HCT116 (cell line): ENCODE results near the gene ALDH3B1. TPM values are rescaled to one million over a fixed set of nuclear protein-coding genes. Genes with fewer than 3 reads are reported as not detected.
"Not testable (repeated sequence)": the region's sequence is repeated elsewhere in the genome, so short reads cannot be mapped to it uniquely, and the experiment has no call there.

Experiments
- ATAC-seq: fragments of 200-7000 bp; cut with Tn5 transposase; 2 replicates; pipeline ENCODE4 v1.9.1; 2020; ENCODE audit warnings: mild to moderate bottlenecking, moderate library complexity
- BruUV-seq: library from RNA; stranded (reverse); fragments of 400-500 nt; replicated peaks from 2 replicates; lab custom pipeline; 2021; lab: Mats Ljungman, UMichigan
- CTCF ChIA-PET: fragments of 300-600 bp; sonication (Branson Sonifier 250); formaldehyde crosslinking; loops from one replicate; lab custom pipeline; 2021; ENCODE audit warnings: antibody characterized with exemption; lab: Charles Lee
- POLR2A ChIA-PET: fragments of 300-600, 350-600 bp; sonication (Branson Sonifier 250); formaldehyde crosslinking; loops from one replicate; lab custom pipeline; 2021; ENCODE audit warnings: antibody characterized with exemption; lab: Charles Lee
- RAD21 ChIA-PET, 2 experiments: fragments of 300-600 bp; sonication (Branson Sonifier 250); formaldehyde crosslinking; loops; one replicate each; lab custom pipeline; 2023; ENCODE audit warnings: low total read pairs in 2 of 2; ENCODE audit not compliant: uncharacterized antibody in 2 of 2, unreplicated experiment in 2 of 2, low non-redundant PET in 1 of 2; lab: Charles Lee
- DNase-seq: peaks from one replicate; pipeline ENCODE4 v3.0.0-alpha.2; 2010; ENCODE audit warnings: low read depth, low spot score
- H2AFZ ChIP-seq: fragments of 200-600 bp; shearing (Covaris generic), sonication (generic); 2 replicates; pipeline ENCODE4 v1.6.1; 2017; ENCODE audit warnings: low read depth, mixed run types, mixed read lengths, antibody characterized with exemption, low read length; ENCODE audit not compliant: poor library complexity, severe bottlenecking
- H3K27ac ChIP-seq: 2 replicates; pipeline ENCODE4 v1.5.1; 2012; ENCODE audit warnings: low read depth, low read length
- H3K27me3 ChIP-seq: fragments of 200-600 bp; sonication (generic); 2 replicates; pipeline ENCODE4 v1.6.1; 2016; ENCODE audit warnings: mixed run types, low read length, mixed read lengths; ENCODE audit not compliant: insufficient read depth
- H3K36me3 ChIP-seq, 2 experiments: fragments of 200-500 bp in 1 of 2; fragments of 200-600 bp in 1 of 2; sonication (Bioruptor generic) in 1 of 2; sonication (generic) in 1 of 2; 2 replicates each; pipeline versions ENCODE4 v1.5.1 to v1.6.1; 2014 to 2016; ENCODE audit warnings: low read length in 2 of 2, inconsistent platforms in 1 of 2, mixed read lengths in 1 of 2, mixed run types in 1 of 2; ENCODE audit not compliant: insufficient read depth in 2 of 2, control insufficient read depth in 1 of 2
- H3K4me1 ChIP-seq, 2 experiments: fragments of 200-600 bp in 1 of 2; sonication (generic) in 1 of 2; 2 replicates each; pipeline versions ENCODE4 v1.5.1 to v1.6.1; 2012 to 2017; ENCODE audit warnings: low read length in 2 of 2, inconsistent platforms in 1 of 2, mild to moderate bottlenecking in 1 of 2, mixed read lengths in 1 of 2, mixed run types in 1 of 2, moderate library complexity in 1 of 2; ENCODE audit not compliant: insufficient read depth in 2 of 2, control insufficient read depth in 1 of 2
- H3K4me2 ChIP-seq: fragments of 200-600 bp; sonication (generic); 2 replicates; pipeline ENCODE4 v1.6.1; 2017; ENCODE audit warnings: mixed run types, low read length, mixed read lengths
- H3K4me3 ChIP-seq, 2 experiments: fragments of 200-600 bp in 1 of 2; sonication (generic) in 1 of 2; replicated peaks in 1 of 2; 2 replicates each; pipeline ENCODE4 v1.5.1; 2011 to 2016; ENCODE audit warnings: low read length in 2 of 2, control low read depth in 1 of 2, low read depth in 1 of 2, mild to moderate bottlenecking in 1 of 2, mixed read lengths in 1 of 2, mixed run types in 1 of 2
- H3K79me2 ChIP-seq: fragments of 200-600 bp; sonication (generic); 2 replicates; pipeline ENCODE4 v1.6.1; 2017; ENCODE audit warnings: mild to moderate bottlenecking, mixed run types, low read length, moderate library complexity, mixed read lengths; ENCODE audit not compliant: insufficient read depth
- H3K9ac ChIP-seq: fragments of 200-600 bp; sonication (generic); 2 replicates; pipeline ENCODE4 v1.6.1; 2016; ENCODE audit warnings: low read length, mixed read lengths
- H3K9me2 ChIP-seq: fragments of 200-600 bp; sonication (generic), shearing (Covaris generic); 2 replicates; pipeline ENCODE4 v1.6.1; 2017; ENCODE audit warnings: mixed run types, mild to moderate bottlenecking, moderate library complexity; ENCODE audit not compliant: insufficient read depth
- H3K9me3 ChIP-seq, 2 experiments: fragments of 200-500 bp in 1 of 2; fragments of 200-600 bp in 1 of 2; sonication (Bioruptor generic) in 1 of 2; sonication (generic) in 1 of 2; 2 replicates each; pipeline ENCODE4 v1.6.1; 2014 to 2017; ENCODE audit warnings: low read length in 2 of 2, mixed read lengths in 2 of 2, inconsistent platforms in 1 of 2, low read depth in 1 of 2, mild to moderate bottlenecking in 1 of 2, mixed run types in 1 of 2, moderate library complexity in 1 of 2; ENCODE audit not compliant: control insufficient read depth in 1 of 2, insufficient read depth in 1 of 2
- H4K20me1 ChIP-seq: fragments of 200-600 bp; sonication (generic), shearing (Covaris generic); 2 replicates; pipeline ENCODE4 v1.6.1; 2017; ENCODE audit warnings: mixed run types, mild to moderate bottlenecking, moderate library complexity; ENCODE audit not compliant: insufficient read depth
- intact Hi-C: fragments of 100-400 bp; cut with micrococcal nuclease; formaldehyde crosslinking; loops from 2 replicates; pipeline ENCODE4 v1.10.0; 2022
- total RNA-seq: library from RNA; stranded (reverse); gene quantifications from one replicate; pipeline ENCODE4 v1.2.1, GENCODE V29; 2021; ENCODE audit not compliant: unreplicated experiment

The ALDH3B1 gene
- total RNA-seq, 1 experiment from 2014 or later, result 25.5 TPM

GRCh38 chr11:67963879-67964278 is 46.2 kb upstream of the ALDH3B1 start:
- BruUV-seq, ATAC-seq, DNase-seq, H3K79me2 ChIP-seq, H3K9me2 ChIP-seq, H3K27ac ChIP-seq, POLR2A ChIA-PET, H4K20me1 ChIP-seq, H3K4me3 ChIP-seq, H3K27me3 ChIP-seq, H2AFZ ChIP-seq, H3K4me1 ChIP-seq, H3K36me3 ChIP-seq, H3K9me3 ChIP-seq, RAD21 ChIA-PET, H3K4me2 ChIP-seq, intact Hi-C loops, CTCF ChIA-PET, H3K9ac ChIP-seq: not testable (repeated sequence)

- H2AFZ ChIP-seq, H3K4me3 ChIP-seq, H3K9ac ChIP-seq, H3K27ac ChIP-seq, H3K4me2 ChIP-seq, POLR2A ChIA-PET, CTCF ChIA-PET, H3K27me3 ChIP-seq, H3K9me3 ChIP-seq, H4K20me1 ChIP-seq, H3K79me2 ChIP-seq, RAD21 ChIA-PET, intact Hi-C loops, H3K36me3 ChIP-seq, H3K9me2 ChIP-seq, ATAC-seq, BruUV-seq, H3K4me1 ChIP-seq, DNase-seq: not testable (repeated sequence)
These were observed 45.4 kb upstream of the ALDH3B1 start for GRCh38 chr11:67964746-67965145.

GRCh38 chr11:67965830-67966348 is 44.2 kb upstream of the ALDH3B1 start:
- RAD21 ChIA-PET, H3K79me2 ChIP-seq, H4K20me1 ChIP-seq, H3K27me3 ChIP-seq, intact Hi-C loops, POLR2A ChIA-PET, H3K4me1 ChIP-seq, H3K36me3 ChIP-seq, H2AFZ ChIP-seq, H3K9me2 ChIP-seq, BruUV-seq, H3K4me3 ChIP-seq, H3K9me3 ChIP-seq, H3K27ac ChIP-seq, H3K4me2 ChIP-seq, ATAC-seq, CTCF ChIA-PET, H3K9ac ChIP-seq, DNase-seq: not testable (repeated sequence)

- BruUV-seq, H3K27me3 ChIP-seq, H2AFZ ChIP-seq, H3K9me3 ChIP-seq, H3K27ac ChIP-seq, CTCF ChIA-PET, H3K4me3 ChIP-seq, RAD21 ChIA-PET, intact Hi-C loops, H3K9me2 ChIP-seq, H3K9ac ChIP-seq, H3K36me3 ChIP-seq, H3K4me2 ChIP-seq, H4K20me1 ChIP-seq, H3K79me2 ChIP-seq, POLR2A ChIA-PET, DNase-seq, ATAC-seq: not testable (repeated sequence)
- peaks cover 14 to 15% of the 10 kb centered on the region in 2 experiments; a peak in 3 of 4 replicates for H3K4me1 ChIP-seq
These were observed 35.4 kb upstream of the ALDH3B1 start for GRCh38 chr11:67974746-67975145.
